HCT116 (cell line): ENCODE data around the gene BCL11B. TPM values are rescaled to one million over a fixed set of nuclear protein-coding genes. Genes with fewer than 3 reads are reported as not detected.

Experiments
- ATAC-seq: fragments of 200-7000 bp; cut with Tn5 transposase; 2 replicates; pipeline ENCODE4 v1.9.1; 2020; ENCODE audit warnings: mild to moderate bottlenecking, moderate library complexity
- BruUV-seq: library from RNA; stranded (reverse); fragments of 400-500 nt; replicated peaks from 2 replicates; lab custom pipeline; 2021; lab: Mats Ljungman, UMichigan
- CTCF ChIA-PET: fragments of 300-600 bp; sonication (Branson Sonifier 250); formaldehyde crosslinking; loops from one replicate; lab custom pipeline; 2021; ENCODE audit warnings: antibody characterized with exemption; lab: Charles Lee
- POLR2A ChIA-PET: fragments of 300-600, 350-600 bp; sonication (Branson Sonifier 250); formaldehyde crosslinking; loops from one replicate; lab custom pipeline; 2021; ENCODE audit warnings: antibody characterized with exemption; lab: Charles Lee
- RAD21 ChIA-PET, 2 experiments: fragments of 300-600 bp; sonication (Branson Sonifier 250); formaldehyde crosslinking; loops; one replicate each; lab custom pipeline; 2023; ENCODE audit warnings: low total read pairs in 2 of 2; ENCODE audit not compliant: uncharacterized antibody in 2 of 2, unreplicated experiment in 2 of 2, low non-redundant PET in 1 of 2; lab: Charles Lee
- DNase-seq: peaks from one replicate; pipeline ENCODE4 v3.0.0-alpha.2; 2010; ENCODE audit warnings: low read depth, low spot score
- H2AFZ ChIP-seq: fragments of 200-600 bp; shearing (Covaris generic), sonication (generic); 2 replicates; pipeline ENCODE4 v1.6.1; 2017; ENCODE audit warnings: low read depth, mixed run types, mixed read lengths, antibody characterized with exemption, low read length; ENCODE audit not compliant: poor library complexity, severe bottlenecking
- H3K27ac ChIP-seq: 2 replicates; pipeline ENCODE4 v1.5.1; 2012; ENCODE audit warnings: low read depth, low read length
- H3K27me3 ChIP-seq: fragments of 200-600 bp; sonication (generic); 2 replicates; pipeline ENCODE4 v1.6.1; 2016; ENCODE audit warnings: mixed run types, low read length, mixed read lengths; ENCODE audit not compliant: insufficient read depth
- H3K36me3 ChIP-seq, 2 experiments: fragments of 200-500 bp in 1 of 2; fragments of 200-600 bp in 1 of 2; sonication (Bioruptor generic) in 1 of 2; sonication (generic) in 1 of 2; 2 replicates each; pipeline versions ENCODE4 v1.5.1 to v1.6.1; 2014 to 2016; ENCODE audit warnings: low read length in 2 of 2, inconsistent platforms in 1 of 2, mixed read lengths in 1 of 2, mixed run types in 1 of 2; ENCODE audit not compliant: insufficient read depth in 2 of 2, control insufficient read depth in 1 of 2
- H3K4me1 ChIP-seq, 2 experiments: fragments of 200-600 bp in 1 of 2; sonication (generic) in 1 of 2; 2 replicates each; pipeline versions ENCODE4 v1.5.1 to v1.6.1; 2012 to 2017; ENCODE audit warnings: low read length in 2 of 2, inconsistent platforms in 1 of 2, mild to moderate bottlenecking in 1 of 2, mixed read lengths in 1 of 2, mixed run types in 1 of 2, moderate library complexity in 1 of 2; ENCODE audit not compliant: insufficient read depth in 2 of 2, control insufficient read depth in 1 of 2
- H3K4me2 ChIP-seq: fragments of 200-600 bp; sonication (generic); 2 replicates; pipeline ENCODE4 v1.6.1; 2017; ENCODE audit warnings: mixed run types, low read length, mixed read lengths
- H3K4me3 ChIP-seq, 2 experiments: fragments of 200-600 bp in 1 of 2; sonication (generic) in 1 of 2; replicated peaks in 1 of 2; 2 replicates each; pipeline ENCODE4 v1.5.1; 2011 to 2016; ENCODE audit warnings: low read length in 2 of 2, control low read depth in 1 of 2, low read depth in 1 of 2, mild to moderate bottlenecking in 1 of 2, mixed read lengths in 1 of 2, mixed run types in 1 of 2
- H3K79me2 ChIP-seq: fragments of 200-600 bp; sonication (generic); 2 replicates; pipeline ENCODE4 v1.6.1; 2017; ENCODE audit warnings: mild to moderate bottlenecking, mixed run types, low read length, moderate library complexity, mixed read lengths; ENCODE audit not compliant: insufficient read depth
- H3K9ac ChIP-seq: fragments of 200-600 bp; sonication (generic); 2 replicates; pipeline ENCODE4 v1.6.1; 2016; ENCODE audit warnings: low read length, mixed read lengths
- H3K9me2 ChIP-seq: fragments of 200-600 bp; sonication (generic), shearing (Covaris generic); 2 replicates; pipeline ENCODE4 v1.6.1; 2017; ENCODE audit warnings: mixed run types, mild to moderate bottlenecking, moderate library complexity; ENCODE audit not compliant: insufficient read depth
- H3K9me3 ChIP-seq, 2 experiments: fragments of 200-500 bp in 1 of 2; fragments of 200-600 bp in 1 of 2; sonication (Bioruptor generic) in 1 of 2; sonication (generic) in 1 of 2; 2 replicates each; pipeline ENCODE4 v1.6.1; 2014 to 2017; ENCODE audit warnings: low read length in 2 of 2, mixed read lengths in 2 of 2, inconsistent platforms in 1 of 2, low read depth in 1 of 2, mild to moderate bottlenecking in 1 of 2, mixed run types in 1 of 2, moderate library complexity in 1 of 2; ENCODE audit not compliant: control insufficient read depth in 1 of 2, insufficient read depth in 1 of 2
- H4K20me1 ChIP-seq: fragments of 200-600 bp; sonication (generic), shearing (Covaris generic); 2 replicates; pipeline ENCODE4 v1.6.1; 2017; ENCODE audit warnings: mixed run types, mild to moderate bottlenecking, moderate library complexity; ENCODE audit not compliant: insufficient read depth
- ATF3 ChIP-seq: IDR thresholded peaks from 2 replicates; pipeline ENCODE4 v1.6.1; 2012
- CBX3 ChIP-seq: IDR thresholded peaks from 2 replicates; pipeline ENCODE4 v1.6.1; 2012; ENCODE audit warnings: low read depth
- CEBPB ChIP-seq: IDR thresholded peaks from 2 replicates; pipeline ENCODE4 v1.6.1; 2012; ENCODE audit warnings: low read depth
- CTCF ChIP-seq, 3 experiments: fragments of 200-600 bp in 1 of 3; sonication (generic) in 1 of 3; IDR thresholded peaks in 2 of 3; conservative IDR thresholded peaks in 1 of 3; 2 replicates each; pipeline ENCODE4 v1.5.1; 2012 to 2017; ENCODE audit warnings: low read depth in 2 of 3, low read length in 2 of 3, antibody characterized with exemption in 1 of 3, borderline replicate concordance in 1 of 3, control low read depth in 1 of 3, mild to moderate bottlenecking in 1 of 3, mixed read lengths in 1 of 3, mixed run types in 1 of 3, moderate library complexity in 1 of 3; ENCODE audit not compliant: insufficient read depth in 1 of 3
- EGR1 ChIP-seq: IDR thresholded peaks from 2 replicates; pipeline ENCODE4 v1.6.1; 2012; ENCODE audit warnings: low read depth
- EZH2 ChIP-seq: fragments of 200-600 bp; sonication (generic); IDR thresholded peaks from 2 replicates; pipeline ENCODE4 v1.6.1; 2017; ENCODE audit warnings: antibody characterized with exemption, mixed run types
- EZH2phosphoT487 ChIP-seq: fragments of 200-600 bp; IDR thresholded peaks from 2 replicates; pipeline ENCODE4 v1.6.1; 2018; ENCODE audit warnings: antibody characterized with exemption, borderline replicate concordance
- FOSL1 ChIP-seq: IDR thresholded peaks from 2 replicates; pipeline ENCODE4 v1.6.1; 2012; ENCODE audit warnings: low read depth
- JUND ChIP-seq: IDR thresholded peaks from 2 replicates; pipeline ENCODE4 v1.6.1; 2012
- MAX ChIP-seq: IDR thresholded peaks from 2 replicates; pipeline ENCODE4 v1.6.1; 2012
- POLR2A ChIP-seq: IDR thresholded peaks from 2 replicates; pipeline ENCODE4 v1.7.0; 2011; ENCODE audit warnings: borderline replicate concordance; ENCODE audit not compliant: insufficient read depth, insufficient read length; ENCODE audit errors: extremely low read depth
- POLR2AphosphoS5 ChIP-seq: IDR thresholded peaks from 2 replicates; pipeline ENCODE4 v1.6.1; 2011; ENCODE audit warnings: mild to moderate bottlenecking, low read depth, low read length, moderate library complexity
- RAD21 ChIP-seq: IDR thresholded peaks from 2 replicates; pipeline ENCODE4 v1.6.1; 2012; ENCODE audit warnings: low read depth, mild to moderate bottlenecking
- REST ChIP-seq: IDR thresholded peaks from 2 replicates; pipeline ENCODE4 v1.6.1; 2012; ENCODE audit warnings: low read depth
- SIN3A ChIP-seq: IDR thresholded peaks from 2 replicates; pipeline ENCODE4 v1.6.1; 2012; ENCODE audit warnings: low read depth
- SP1 ChIP-seq: IDR thresholded peaks from 2 replicates; pipeline ENCODE4 v1.6.1; 2012; ENCODE audit warnings: low read depth
- YY1 ChIP-seq: IDR thresholded peaks from 2 replicates; pipeline ENCODE4 v1.6.1; 2011; ENCODE audit warnings: low read length, low read depth, moderate library complexity, mild to moderate bottlenecking; ENCODE audit not compliant: insufficient replicate concordance; ENCODE audit errors: extremely low read depth
- ZBTB33 ChIP-seq: IDR thresholded peaks from 2 replicates; pipeline ENCODE4 v1.6.1; 2011; ENCODE audit warnings: mild to moderate bottlenecking, low read length, moderate library complexity; ENCODE audit not compliant: insufficient replicate concordance; ENCODE audit errors: extremely low read depth
- ZFX ChIP-seq: fragments of 450-650 bp; IDR thresholded peaks from 2 replicates; pipeline ENCODE4 v1.6.1; 2017
- intact Hi-C: fragments of 100-400 bp; cut with micrococcal nuclease; formaldehyde crosslinking; loops from 2 replicates; pipeline ENCODE4 v1.10.0; 2022
- total RNA-seq: library from RNA; stranded (reverse); gene quantifications from one replicate; pipeline ENCODE4 v1.2.1, GENCODE V29; 2021; ENCODE audit not compliant: unreplicated experiment

BCL11B gene
- total RNA-seq, 1 experiment from 2014 or later: 1.1 TPM

GRCh38 chr14:99256483-99256874 is 15.5 kb downstream of the BCL11B start:
- Histone ChIP-seq H3K27ac (no peak overlapping the region), H4K20me1 (no peaks in the 10 kb centered on the region), H3K4me1 (peaks cover 12 to 14% of the 10 kb centered on the region in 2 experiments), H3K79me2 (no peaks in the 10 kb centered on the region), H3K4me2 (no peak overlapping the region), H3K9me2 (no peaks in the 10 kb centered on the region), H3K9ac (no peak overlapping the region), H2AFZ (no peak overlapping the region)
- DNase-seq: no peak
- RAD21 ChIA-PET: no interaction called here
- intact Hi-C loops: no loop called here
- CTCF ChIA-PET: interaction anchor here (1.5 kb wide), 1 partner anchor 10 kb away, joined by 3 read pairs; no protein-coding TSS in a partner anchor
- no TSS peak for BruUV-seq
- TF ChIP-seq FOSL1 (no peak), EGR1 (no peak), ZBTB33 (no peak), JUND (no peak), CBX3 (no peak), EZH2 (no peak), MAX (no peak), EZH2phosphoT487 (no peak), SIN3A (no peak), POLR2AphosphoS5 (no peak), CTCF (IDR thresholded peaks at IDR 0.05 in 2 of 3, conservative IDR thresholded peaks at IDR 0.05 in 1 of 3; ENCODE audit: borderline replicate concordance in 1 of 3, insufficient read depth in 1 of 3, low read depth in 2 of 3, low read length in 2 of 3) (no peak), YY1 (no peak), CEBPB (no peak), SP1 (no peak), RAD21 (no peak), ATF3 (no peak), ZFX (no peak), REST (no peak), POLR2A (no peak)
- TF ChIP-seq, all 23 proteins: peak for 0
- ATAC-seq: no peak
- Histone ChIP-seq H3K27me3 (no peaks in the 10 kb centered on the region), H3K36me3 (no peaks in the 10 kb centered on the region), H3K9me3 (no peaks in the 10 kb centered on the region), H3K4me3 (no peak overlapping the region)
- POLR2A ChIA-PET: no interaction called here
